ENCODE measurements around the gene MGLL. TPM values are rescaled to one million over a fixed set of nuclear protein-coding genes. Genes with fewer than 3 reads are reported as not detected.

Gene MGLL
- total RNA-seq, 3 donors from 2014 or later, result 25.8 to 79.5 (median 30.2) TPM

DNA sequence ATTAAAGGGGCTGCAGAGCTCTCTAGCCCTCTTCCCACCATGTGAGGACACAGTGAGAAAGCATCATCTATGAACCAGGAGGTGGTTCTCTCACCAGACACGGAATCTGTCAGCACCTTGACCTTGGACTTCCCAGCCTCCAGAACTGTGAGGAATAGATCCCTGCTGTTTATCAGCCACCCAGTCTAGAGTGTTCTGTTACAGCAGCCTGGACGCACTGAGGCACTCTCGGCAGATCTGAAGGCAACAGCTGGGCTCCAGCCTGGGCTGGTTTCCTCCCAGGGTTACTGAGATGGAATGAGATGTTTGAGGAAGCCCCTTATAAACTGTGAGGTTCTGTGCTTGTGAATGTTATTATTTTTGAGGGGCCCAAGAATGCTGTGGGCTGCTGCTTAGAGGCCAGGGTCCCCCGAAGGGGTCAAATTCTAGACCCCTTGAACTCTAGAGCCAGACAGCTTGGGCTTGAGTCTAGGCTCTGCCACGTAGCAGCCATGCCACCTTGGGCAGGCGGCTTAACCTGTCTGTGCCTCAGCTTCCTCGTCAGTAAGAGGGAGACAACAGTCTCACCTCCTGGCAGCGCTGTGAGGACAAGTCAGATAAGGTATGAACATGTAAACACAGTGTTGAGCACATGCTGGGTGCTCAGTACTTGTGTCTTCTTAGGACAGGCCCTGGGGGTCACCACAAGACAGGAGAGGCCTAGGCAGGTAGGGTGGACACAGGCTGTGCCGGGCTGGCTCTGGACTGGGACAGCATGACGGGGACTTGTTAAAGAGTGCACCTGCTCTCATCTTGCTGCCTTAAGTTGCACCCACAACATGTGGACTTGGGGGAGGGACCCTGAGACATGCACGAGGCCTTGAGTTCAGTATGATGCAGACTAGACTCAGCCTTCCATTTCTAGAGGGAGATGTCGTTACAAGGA, 49.2 kb downstream of the MGLL start:
- H3K9me3 ChIP-seq, result peaks cover 10 to 11% of the 10 kb centered on the region in 2 donors
- TF ChIP-seq POLR2AphosphoS5 (IDR thresholded peaks at IDR 0.05) (no peak), CTCF (IDR thresholded peaks at IDR 0.05) (no peak), POLR2A (IDR thresholded peaks at IDR 0.05) (no peak)
- DNase-seq (ENCODE audit: low spot score in 2 of 2), result no peak
- no peaks in the 10 kb centered on the region for H3K27me3 ChIP-seq
- H3K36me3 ChIP-seq, result no peaks in the 10 kb centered on the region
- no peak overlapping the region for H3K4me3 ChIP-seq
- H3K4me1 ChIP-seq, result no peaks in the 10 kb centered on the region
- H3K27ac ChIP-seq, result no peak overlapping the region
- intact Hi-C loops (cut with DNase I; ENCODE audit: low total_unique reads), result no loop called here

DNA sequence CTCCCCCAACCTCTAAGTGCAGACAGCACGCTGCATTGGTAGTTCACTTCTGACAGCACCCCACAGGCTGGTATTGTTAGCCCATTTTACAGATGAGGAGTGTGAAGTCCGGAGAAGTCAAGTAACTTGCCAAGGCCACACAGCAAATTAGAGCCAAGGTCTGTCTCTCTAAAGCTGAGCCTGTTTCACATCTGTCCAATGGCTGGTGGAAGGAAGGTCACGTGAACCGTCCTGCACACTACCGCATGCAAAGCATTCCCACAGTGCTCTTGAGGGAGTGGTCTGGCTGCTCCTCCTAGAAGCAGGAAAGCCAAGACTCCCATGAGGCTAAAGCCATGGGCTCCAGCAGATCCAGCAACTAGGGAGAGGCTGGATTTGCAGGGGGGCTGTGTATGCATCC, 50.0 kb downstream of the MGLL start:
- Histone ChIP-seq H3K27me3 (no peaks in the 10 kb centered on the region), H3K4me3 (no peak overlapping the region), H3K36me3 (no peaks in the 10 kb centered on the region), H3K27ac (no peak overlapping the region), H3K4me1 (no peaks in the 10 kb centered on the region), H3K9me3 (peaks cover 15 to 18% of the 10 kb centered on the region in 2 donors)
- intact Hi-C loops (cut with DNase I; ENCODE audit: low total_unique reads), result no loop called here
- no peak for DNase-seq (ENCODE audit: low spot score in 2 of 2)
- TF ChIP-seq POLR2AphosphoS5 (IDR thresholded peaks at IDR 0.05) (no peak), POLR2A (IDR thresholded peaks at IDR 0.05) (no peak), CTCF (IDR thresholded peaks at IDR 0.05) (no peak)

DNA sequence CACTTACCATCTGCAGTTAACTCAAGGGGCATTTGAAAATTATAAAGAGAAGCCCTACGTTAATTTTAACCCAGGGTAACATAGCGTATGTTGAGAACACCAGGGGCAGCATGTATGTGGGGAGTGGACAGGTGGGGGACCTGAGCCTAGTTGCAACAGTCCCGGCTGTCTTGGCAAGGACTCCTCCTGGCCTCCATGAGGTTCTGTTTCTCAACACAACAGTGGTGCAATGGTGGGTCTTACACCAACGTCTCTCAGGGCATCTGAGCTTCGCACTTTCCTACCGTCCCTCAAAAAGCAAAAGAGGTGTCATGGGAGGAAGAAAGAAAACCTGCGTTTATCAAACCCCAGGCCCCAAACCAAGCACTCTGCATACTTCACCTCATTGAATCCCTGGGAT, 50.6 kb downstream of the MGLL start:
- Histone ChIP-seq H3K4me1 (no peaks in the 10 kb centered on the region), H3K4me3 (no peak overlapping the region), H3K9me3 (peaks cover 15 to 18% of the 10 kb centered on the region in 2 donors), H3K27me3 (no peaks in the 10 kb centered on the region), H3K27ac (no peak overlapping the region), H3K36me3 (no peaks in the 10 kb centered on the region)
- intact Hi-C loops (cut with DNase I; ENCODE audit: low total_unique reads), result no loop called here
- DNase-seq (ENCODE audit: low spot score in 2 of 2), result no peak
- no peak for TF ChIP-seq POLR2AphosphoS5 (IDR thresholded peaks at IDR 0.05)
- TF ChIP-seq POLR2A (IDR thresholded peaks at IDR 0.05), result no peak
- no peak for TF ChIP-seq CTCF (IDR thresholded peaks at IDR 0.05)

DNA sequence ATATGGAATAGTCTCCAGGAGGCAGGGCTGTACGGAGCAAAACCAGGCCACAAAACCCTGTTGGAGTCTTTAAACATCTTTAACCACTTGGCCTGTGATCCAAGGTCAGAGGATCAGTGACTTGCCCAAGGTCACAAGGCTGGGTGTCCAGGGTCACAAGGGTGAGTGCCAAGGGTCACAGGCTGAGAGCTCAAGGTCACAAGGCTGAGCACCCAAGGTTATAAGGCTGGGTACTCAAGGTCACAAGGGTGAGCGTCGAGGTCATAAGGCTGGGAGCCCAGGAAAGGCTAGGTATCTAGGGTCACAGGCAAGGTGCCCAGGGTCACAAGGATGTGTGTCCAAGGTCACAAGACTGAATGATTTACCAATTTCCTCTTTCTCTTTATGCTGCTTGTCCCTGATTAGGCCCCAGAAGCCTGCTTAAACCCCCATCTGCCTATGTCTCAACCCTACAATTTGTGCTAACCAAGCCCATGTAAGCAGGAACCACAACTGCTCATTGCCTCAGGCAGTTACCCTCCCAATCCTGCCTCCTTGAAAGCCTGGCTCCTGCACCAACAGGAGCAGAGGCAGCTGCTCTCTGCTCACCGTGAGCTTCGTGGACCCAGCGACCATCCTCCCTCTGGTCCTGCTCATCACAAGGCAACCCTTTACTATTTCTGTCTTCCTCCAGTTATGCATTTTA, 51.5 kb downstream of the MGLL start:
- no peaks in the 10 kb centered on the region for H3K27me3 ChIP-seq
- TF ChIP-seq CTCF (IDR thresholded peaks at IDR 0.05) (no peak), POLR2A (IDR thresholded peaks at IDR 0.05) (no peak), POLR2AphosphoS5 (IDR thresholded peaks at IDR 0.05) (no peak)
- H3K4me3 ChIP-seq, result no peak overlapping the region
- H3K9me3 ChIP-seq, result peaks cover 15 to 18% of the 10 kb centered on the region in 2 donors
- intact Hi-C loops (cut with DNase I; ENCODE audit: low total_unique reads), result no loop called here
- no peaks in the 10 kb centered on the region for H3K36me3 ChIP-seq
- no peak for DNase-seq (ENCODE audit: low spot score in 2 of 2)
- H3K4me1 ChIP-seq, result no peaks in the 10 kb centered on the region
- no peak overlapping the region for H3K27ac ChIP-seq

Measured in breast epithelium (tissue), 4 donors.